Measurements from ENCODE around the gene SOX6.

- TF ChIP-seq CTCF (conservative IDR thresholded peaks at IDR 0.05; ENCODE audit: low read length) (no peak), EZH2phosphoT487 (IDR thresholded peaks at IDR 0.05; ENCODE audit: borderline replicate concordance) (no peak)
Measured at GRCh38 chr11:16240687-16241086, 115.7 kb downstream of the SOX6 start.

All from Loucy (cell line).